ENCODE data around the gene ULK2. TPM values are rescaled to one million over a fixed set of nuclear protein-coding genes. Genes with fewer than 3 reads are reported as not detected.
"Not testable (repeated sequence)": the region's sequence is repeated elsewhere in the genome, so short reads cannot be mapped to it uniquely, and the experiment has no call there.

The ULK2 gene
- total RNA-seq, 1 donor from 2014 or later, result 38.6 TPM

GRCh38 chr17:19873346-19873745, 5.6 kb upstream of the ULK2 start:
- no peaks in the 10 kb centered on the region for H3K4me1 ChIP-seq (ENCODE audit: control insufficient read depth in 3 of 3, insufficient read depth in 3 of 3, low read length in 3 of 3)
- H3K27ac ChIP-seq (ENCODE audit: low read depth, low read length), result no peak overlapping the region
- no peaks in the 10 kb centered on the region for H3K9me3 ChIP-seq (ENCODE audit: control insufficient read depth in 3 of 3, low read length in 3 of 3)
- H3K36me3 ChIP-seq (ENCODE audit: control insufficient read depth in 3 of 3, insufficient read depth in 3 of 3, low read length in 3 of 3), result no peaks in the 10 kb centered on the region
- H3K27me3 ChIP-seq (ENCODE audit: control insufficient read depth in 3 of 3, insufficient read depth in 3 of 3, low read length in 3 of 3), result no peaks in the 10 kb centered on the region
- no peak overlapping the region for H3K9ac ChIP-seq (ENCODE audit: low read depth in 1 of 3, low read length in 3 of 3)
- H3K4me3 ChIP-seq (ENCODE audit: low read length in 3 of 3), result no peak overlapping the region

- no peak overlapping the region for H3K27ac ChIP-seq (ENCODE audit: low read depth, low read length)
- H3K36me3 ChIP-seq (ENCODE audit: control insufficient read depth in 3 of 3, insufficient read depth in 3 of 3, low read length in 3 of 3), result no peaks in the 10 kb centered on the region
- peak overlapping the region; percentile 61 to 85 (median 67) for H3K9ac ChIP-seq (ENCODE audit: low read depth in 1 of 3, low read length in 3 of 3)
- no peaks in the 10 kb centered on the region for H3K9me3 ChIP-seq (ENCODE audit: control insufficient read depth in 3 of 3, low read length in 3 of 3)
- H3K4me3 ChIP-seq (ENCODE audit: low read length in 3 of 3), result peak overlapping the region; percentile 59 to 80 (median 78)
- H3K27me3 ChIP-seq (ENCODE audit: control insufficient read depth in 3 of 3, insufficient read depth in 3 of 3, low read length in 3 of 3), result no peaks in the 10 kb centered on the region
- peaks cover 5 to 6% (median 5%) of the 10 kb centered on the region in 3 donors for H3K4me1 ChIP-seq (ENCODE audit: control insufficient read depth in 3 of 3, insufficient read depth in 3 of 3, low read length in 3 of 3)
These were observed 301 bp upstream of the ULK2 start for GRCh38 chr17:19868079-19868395.

- Histone ChIP-seq H3K27ac (ENCODE audit: low read depth, low read length) (peak overlapping the region; percentile 56), H3K9me3 (ENCODE audit: control insufficient read depth in 3 of 3, low read length in 3 of 3) (no peaks in the 10 kb centered on the region), H3K27me3 (ENCODE audit: control insufficient read depth in 3 of 3, insufficient read depth in 3 of 3, low read length in 3 of 3) (no peaks in the 10 kb centered on the region), H3K36me3 (ENCODE audit: control insufficient read depth in 3 of 3, insufficient read depth in 3 of 3, low read length in 3 of 3) (peaks cover 0 to 2% (median 0%) of the 10 kb centered on the region in 3 donors), H3K4me3 (ENCODE audit: low read length in 3 of 3) (peak overlapping the region; percentile 78 to 80 (median 80)), H3K4me1 (ENCODE audit: control insufficient read depth in 3 of 3, insufficient read depth in 3 of 3, low read length in 3 of 3) (peaks cover 5 to 6% (median 5%) of the 10 kb centered on the region in 3 donors), H3K9ac (ENCODE audit: low read depth in 1 of 3, low read length in 3 of 3) (peak overlapping the region; percentile 72 to 85 (median 83))
These were observed 732 bp downstream of the ULK2 start for GRCh38 chr17:19867079-19867328.

- peaks cover 0 to 2% (median under 1%) of the 10 kb centered on the region in 3 donors for H3K36me3 ChIP-seq (ENCODE audit: control insufficient read depth in 3 of 3, insufficient read depth in 3 of 3, low read length in 3 of 3)
- no peak overlapping the region for H3K27ac ChIP-seq (ENCODE audit: low read depth, low read length)
- H3K4me3 ChIP-seq (ENCODE audit: low read length in 3 of 3), result no peak overlapping the region
- H3K4me1 ChIP-seq (ENCODE audit: control insufficient read depth in 3 of 3, insufficient read depth in 3 of 3, low read length in 3 of 3), result peaks cover 5 to 6% (median 5%) of the 10 kb centered on the region in 3 donors
- no peaks in the 10 kb centered on the region for H3K27me3 ChIP-seq (ENCODE audit: control insufficient read depth in 3 of 3, insufficient read depth in 3 of 3, low read length in 3 of 3)
- H3K9me3 ChIP-seq (ENCODE audit: control insufficient read depth in 3 of 3, low read length in 3 of 3), result no peaks in the 10 kb centered on the region
- no peak overlapping the region for H3K9ac ChIP-seq (ENCODE audit: low read depth in 1 of 3, low read length in 3 of 3)
These were observed 2.7 kb downstream of the ULK2 start for GRCh38 chr17:19865021-19865420.

- H3K9me3 ChIP-seq (ENCODE audit: control insufficient read depth in 3 of 3, low read length in 3 of 3); H3K4me1 ChIP-seq (ENCODE audit: control insufficient read depth in 3 of 3, insufficient read depth in 3 of 3, low read length in 3 of 3); H3K27me3 ChIP-seq (ENCODE audit: control insufficient read depth in 3 of 3, insufficient read depth in 3 of 3, low read length in 3 of 3); H3K36me3 ChIP-seq (ENCODE audit: control insufficient read depth in 3 of 3, insufficient read depth in 3 of 3, low read length in 3 of 3); H3K27ac ChIP-seq (ENCODE audit: low read depth, low read length); H3K9ac ChIP-seq (ENCODE audit: low read depth in 1 of 3, low read length in 3 of 3); H3K4me3 ChIP-seq (ENCODE audit: low read length in 3 of 3): not testable (repeated sequence)
These were observed 7.0 kb downstream of the ULK2 start for GRCh38 chr17:19860647-19861177.

GRCh38 chr17:19857640-19858039, 10.1 kb downstream of the ULK2 start:
- peaks cover 0 to 6% (median 3%) of the 10 kb centered on the region in 3 donors for H3K36me3 ChIP-seq (ENCODE audit: control insufficient read depth in 3 of 3, insufficient read depth in 3 of 3, low read length in 3 of 3)
- H3K9me3 ChIP-seq (ENCODE audit: control insufficient read depth in 3 of 3, low read length in 3 of 3), result no peaks in the 10 kb centered on the region

GRCh38 chr17:19833914-19834313, 33.8 kb downstream of the ULK2 start:
- no peak overlapping the region for H3K4me3 ChIP-seq (ENCODE audit: low read length in 3 of 3)
- no peak overlapping the region for H3K9ac ChIP-seq (ENCODE audit: low read depth in 1 of 3, low read length in 3 of 3)
- no peaks in the 10 kb centered on the region for H3K27me3 ChIP-seq (ENCODE audit: control insufficient read depth in 3 of 3, insufficient read depth in 3 of 3, low read length in 3 of 3)
- H3K36me3 ChIP-seq (ENCODE audit: control insufficient read depth in 3 of 3, insufficient read depth in 3 of 3, low read length in 3 of 3), result peaks cover 0 to 9% (median 6%) of the 10 kb centered on the region in 3 donors
- no peaks in the 10 kb centered on the region for H3K4me1 ChIP-seq (ENCODE audit: control insufficient read depth in 3 of 3, insufficient read depth in 3 of 3, low read length in 3 of 3)
- H3K9me3 ChIP-seq (ENCODE audit: control insufficient read depth in 3 of 3, low read length in 3 of 3), result no peaks in the 10 kb centered on the region
- H3K27ac ChIP-seq (ENCODE audit: low read depth, low read length), result no peak overlapping the region

More at GRCh38 chr17:19857640-19858039, 10.1 kb downstream of the ULK2 start:
- Histone ChIP-seq H3K27ac (ENCODE audit: low read depth, low read length) (no peak overlapping the region), H3K9ac (ENCODE audit: low read depth in 1 of 3, low read length in 3 of 3) (no peak overlapping the region), H3K27me3 (ENCODE audit: control insufficient read depth in 3 of 3, insufficient read depth in 3 of 3, low read length in 3 of 3) (no peaks in the 10 kb centered on the region), H3K4me3 (ENCODE audit: low read length in 3 of 3) (no peak overlapping the region), H3K4me1 (ENCODE audit: control insufficient read depth in 3 of 3, insufficient read depth in 3 of 3, low read length in 3 of 3) (no peaks in the 10 kb centered on the region)

- H3K9ac ChIP-seq (ENCODE audit: low read depth in 1 of 3, low read length in 3 of 3), result no peak overlapping the region
- no peak overlapping the region for H3K27ac ChIP-seq (ENCODE audit: low read depth, low read length)
- no peaks in the 10 kb centered on the region for H3K27me3 ChIP-seq (ENCODE audit: control insufficient read depth in 3 of 3, insufficient read depth in 3 of 3, low read length in 3 of 3)
- no peaks in the 10 kb centered on the region for H3K4me1 ChIP-seq (ENCODE audit: control insufficient read depth in 3 of 3, insufficient read depth in 3 of 3, low read length in 3 of 3)
- peaks cover 0 to 9% (median under 1%) of the 10 kb centered on the region in 3 donors for H3K36me3 ChIP-seq (ENCODE audit: control insufficient read depth in 3 of 3, insufficient read depth in 3 of 3, low read length in 3 of 3)
- no peaks in the 10 kb centered on the region for H3K9me3 ChIP-seq (ENCODE audit: control insufficient read depth in 3 of 3, low read length in 3 of 3)
- H3K4me3 ChIP-seq (ENCODE audit: low read length in 3 of 3), result no peak overlapping the region
These were observed 37.7 kb downstream of the ULK2 start for GRCh38 chr17:19830061-19830460.

GRCh38 chr17:19812407-19812806, 55.3 kb downstream of the ULK2 start:
- Histone ChIP-seq H3K27ac (ENCODE audit: low read depth, low read length) (no peak overlapping the region), H3K9ac (ENCODE audit: low read depth in 1 of 3, low read length in 3 of 3) (no peak overlapping the region), H3K4me3 (ENCODE audit: low read length in 3 of 3) (no peak overlapping the region), H3K36me3 (ENCODE audit: control insufficient read depth in 3 of 3, insufficient read depth in 3 of 3, low read length in 3 of 3) (peaks cover 0 to 28% (median 12%) of the 10 kb centered on the region in 3 donors), H3K4me1 (ENCODE audit: control insufficient read depth in 3 of 3, insufficient read depth in 3 of 3, low read length in 3 of 3) (no peaks in the 10 kb centered on the region), H3K9me3 (ENCODE audit: control insufficient read depth in 3 of 3, low read length in 3 of 3) (no peaks in the 10 kb centered on the region), H3K27me3 (ENCODE audit: control insufficient read depth in 3 of 3, insufficient read depth in 3 of 3, low read length in 3 of 3) (no peaks in the 10 kb centered on the region)

GRCh38 chr17:19805006-19805405, 62.7 kb downstream of the ULK2 start:
- no peaks in the 10 kb centered on the region for H3K9me3 ChIP-seq (ENCODE audit: control insufficient read depth in 3 of 3, low read length in 3 of 3)
- no peak overlapping the region for H3K4me3 ChIP-seq (ENCODE audit: low read length in 3 of 3)
- H3K27ac ChIP-seq (ENCODE audit: low read depth, low read length), result no peak overlapping the region
- H3K36me3 ChIP-seq (ENCODE audit: control insufficient read depth in 3 of 3, insufficient read depth in 3 of 3, low read length in 3 of 3), result peaks cover 4 to 41% (median 13%) of the 10 kb centered on the region in 3 donors
- no peaks in the 10 kb centered on the region for H3K4me1 ChIP-seq (ENCODE audit: control insufficient read depth in 3 of 3, insufficient read depth in 3 of 3, low read length in 3 of 3)
- H3K27me3 ChIP-seq (ENCODE audit: control insufficient read depth in 3 of 3, insufficient read depth in 3 of 3, low read length in 3 of 3), result no peaks in the 10 kb centered on the region
- no peak overlapping the region for H3K9ac ChIP-seq (ENCODE audit: low read depth in 1 of 3, low read length in 3 of 3)

GRCh38 chr17:19800571-19800970, 67.2 kb downstream of the ULK2 start:
- Histone ChIP-seq H3K27me3 (ENCODE audit: control insufficient read depth in 3 of 3, insufficient read depth in 3 of 3, low read length in 3 of 3) (no peaks in the 10 kb centered on the region), H3K9me3 (ENCODE audit: control insufficient read depth in 3 of 3, low read length in 3 of 3) (peaks cover 0 to 2% (median 0%) of the 10 kb centered on the region in 3 donors), H3K4me3 (ENCODE audit: low read length in 3 of 3) (no peak overlapping the region), H3K9ac (ENCODE audit: low read depth in 1 of 3, low read length in 3 of 3) (no peak overlapping the region), H3K36me3 (ENCODE audit: control insufficient read depth in 3 of 3, insufficient read depth in 3 of 3, low read length in 3 of 3) (peaks cover 26 to 50% (median 35%) of the 10 kb centered on the region in 3 donors), H3K4me1 (ENCODE audit: control insufficient read depth in 3 of 3, insufficient read depth in 3 of 3, low read length in 3 of 3) (no peaks in the 10 kb centered on the region), H3K27ac (ENCODE audit: low read depth, low read length) (no peak overlapping the region)
